OCI-LY3 (cell line): ENCODE data around the gene CDH23.

Experiments used
- H2AFZ ChIP-seq: fragments of 200-600, 300-600 bp; shearing (Covaris generic); 2 replicates; pipeline ENCODE4 v1.6.0; 2014; ENCODE audit warnings: antibody characterized with exemption, low read depth, low read length
- H3K27ac ChIP-seq: fragments of 200-600, 300-600 bp; sonication (generic); 2 replicates; pipeline ENCODE4 v1.5.1; 2014; ENCODE audit warnings: mild to moderate bottlenecking, low read length, moderate library complexity, mixed read lengths
- H3K27me3 ChIP-seq: fragments of 200-600, 300-600 bp; sonication (generic); 2 replicates; pipeline ENCODE4 v1.6.1; 2014; ENCODE audit warnings: low read depth, low read length, mixed read lengths
- H3K36me3 ChIP-seq: fragments of 200-600, 300-600 bp; sonication (generic); replicated peaks from 2 replicates; pipeline ENCODE3; 2014; ENCODE audit warnings: low read depth, low read length, mixed read lengths
- H3K4me1 ChIP-seq: fragments of 300-600, 200-600 bp; sonication (generic); 2 replicates; pipeline ENCODE4 v1.6.1; 2014; ENCODE audit warnings: low read length, mixed read lengths
- H3K4me2 ChIP-seq: fragments of 200-600, 300-600 bp; sonication (generic); 2 replicates; pipeline ENCODE4 v1.6.1; 2014; ENCODE audit warnings: low read length, mixed read lengths
- H3K4me3 ChIP-seq: fragments of 300-600, 200-600 bp; sonication (generic); 2 replicates; pipeline ENCODE4 v1.5.1; 2014; ENCODE audit warnings: antibody characterized with exemption, mild to moderate bottlenecking, low read length, moderate library complexity
- H3K79me2 ChIP-seq: fragments of 300-600, 200-600 bp; shearing (Covaris generic); 2 replicates; pipeline ENCODE4 v1.6.1; 2014; ENCODE audit warnings: mild to moderate bottlenecking, low read length, mixed read lengths
- H3K9ac ChIP-seq: fragments of 300-600, 200-600 bp; shearing (Covaris generic); 2 replicates; pipeline ENCODE4 v1.6.0; 2014; ENCODE audit warnings: mild to moderate bottlenecking, low read length, moderate library complexity
- H3K9me3 ChIP-seq: fragments of 200-600, 300-600 bp; shearing (Covaris generic); 2 replicates; pipeline ENCODE4 v1.6.1; 2014; ENCODE audit warnings: low read length, mixed read lengths; ENCODE audit not compliant: insufficient read depth
- H4K20me1 ChIP-seq: fragments of 200-600, 300-600 bp; sonication (generic); 2 replicates; pipeline ENCODE4 v1.6.1; 2016; ENCODE audit warnings: low read length, mixed read lengths; ENCODE audit not compliant: insufficient read depth
- CTCF ChIP-seq: fragments of 200-600, 300-600 bp; sonication (generic); IDR thresholded peaks from 2 replicates; pipeline ENCODE4 v1.5.1; 2014; ENCODE audit warnings: antibody characterized with exemption, low read length, low read depth
- EZH2phosphoT487 ChIP-seq: fragments of 200-600 bp; shearing (Covaris generic); IDR thresholded peaks from 2 replicates; pipeline ENCODE4 v1.6.1; 2018; ENCODE audit warnings: antibody characterized with exemption, mixed run types, low read depth

CDH23 gene

GRCh38 chr10:71382028-71382427 is 14.7 kb upstream of the CDH23 start:
- Histone ChIP-seq H3K27ac (no peak overlapping the region), H4K20me1 (no peaks in the 10 kb centered on the region), H3K79me2 (peaks cover 2% of the 10 kb centered on the region; the same call in 1 of the 2 replicates), H2AFZ (no peak overlapping the region), H3K36me3 (no peaks in the 10 kb centered on the region), H3K4me2 (no peak overlapping the region), H3K4me3 (no peak overlapping the region), H3K9me3 (no peaks in the 10 kb centered on the region), H3K4me1 (peaks cover 34% of the 10 kb centered on the region), H3K9ac (no peak overlapping the region), H3K27me3 (no peaks in the 10 kb centered on the region)
- no peak for TF ChIP-seq EZH2phosphoT487
- no peak for TF ChIP-seq CTCF

GRCh38 chr10:71382757-71383156 is 14.0 kb upstream of the CDH23 start:
- no peak for TF ChIP-seq CTCF
- no peak overlapping the region for H2AFZ ChIP-seq
- no peaks in the 10 kb centered on the region for H4K20me1 ChIP-seq
- no peaks in the 10 kb centered on the region for H3K9me3 ChIP-seq
- H3K4me3 ChIP-seq: no peak overlapping the region
- peaks cover 31% of the 10 kb centered on the region for H3K4me1 ChIP-seq
- H3K4me2 ChIP-seq: no peak overlapping the region
- no peaks in the 10 kb centered on the region for H3K27me3 ChIP-seq
- H3K9ac ChIP-seq: no peak overlapping the region
- no peak overlapping the region for H3K27ac ChIP-seq
- H3K79me2 ChIP-seq: no peaks in the 10 kb centered on the region
- H3K36me3 ChIP-seq: no peaks in the 10 kb centered on the region

- Histone ChIP-seq H3K27me3 (0 out of 2 replicates have a peak, but pooled peaks cover 5% of the 10 kb centered on the region), H3K9me3 (no peaks in the 10 kb centered on the region), H3K4me2 (peak overlapping the region; percentile 60), H3K4me3 (no peak overlapping the region), H3K79me2 (no peaks in the 10 kb centered on the region), H3K9ac (peak overlapping the region; percentile 29; the same call in 1 of the 2 replicates), H3K27ac (no peak overlapping the region; the same call in 1 of the 2 replicates), H2AFZ (peak overlapping the region; percentile 59; the same call in 1 of the 2 replicates), H4K20me1 (no peaks in the 10 kb centered on the region), H3K36me3 (no peaks in the 10 kb centered on the region), H3K4me1 (peaks cover 17% of the 10 kb centered on the region)
- TF ChIP-seq CTCF (peak; percentile 80), EZH2phosphoT487 (no peak)
Observed at GRCh38 chr10:71383972-71384687, 12.6 kb upstream of the CDH23 start.

GRCh38 chr10:71388171-71388570 is 8.5 kb upstream of the CDH23 start:
- Histone ChIP-seq H3K27ac (no peak overlapping the region), H3K79me2 (no peaks in the 10 kb centered on the region), H3K36me3 (no peaks in the 10 kb centered on the region), H3K9ac (no peak overlapping the region), H3K4me2 (no peak overlapping the region), H2AFZ (no peak overlapping the region), H3K4me3 (no peak overlapping the region), H3K4me1 (peaks cover 10% of the 10 kb centered on the region), H3K27me3 (peaks cover 19% of the 10 kb centered on the region; the same call in 1 of the 2 replicates), H3K9me3 (no peaks in the 10 kb centered on the region), H4K20me1 (no peaks in the 10 kb centered on the region)
- TF ChIP-seq EZH2phosphoT487 (no peak), CTCF (no peak)
